Ramos (cell line): Measurements from ENCODE around the gene MRPS7.

ENCODE experiments used
- in situ Hi-C: fragments of 300-500 bp; cut with MboI; formaldehyde crosslinking; loops from one replicate; pipeline ENCODE4 v1.14.3; 2022; ENCODE audit warnings: low sequenced_read_pairs; ENCODE audit not compliant: unreplicated experiment

Gene MRPS7

DNA sequence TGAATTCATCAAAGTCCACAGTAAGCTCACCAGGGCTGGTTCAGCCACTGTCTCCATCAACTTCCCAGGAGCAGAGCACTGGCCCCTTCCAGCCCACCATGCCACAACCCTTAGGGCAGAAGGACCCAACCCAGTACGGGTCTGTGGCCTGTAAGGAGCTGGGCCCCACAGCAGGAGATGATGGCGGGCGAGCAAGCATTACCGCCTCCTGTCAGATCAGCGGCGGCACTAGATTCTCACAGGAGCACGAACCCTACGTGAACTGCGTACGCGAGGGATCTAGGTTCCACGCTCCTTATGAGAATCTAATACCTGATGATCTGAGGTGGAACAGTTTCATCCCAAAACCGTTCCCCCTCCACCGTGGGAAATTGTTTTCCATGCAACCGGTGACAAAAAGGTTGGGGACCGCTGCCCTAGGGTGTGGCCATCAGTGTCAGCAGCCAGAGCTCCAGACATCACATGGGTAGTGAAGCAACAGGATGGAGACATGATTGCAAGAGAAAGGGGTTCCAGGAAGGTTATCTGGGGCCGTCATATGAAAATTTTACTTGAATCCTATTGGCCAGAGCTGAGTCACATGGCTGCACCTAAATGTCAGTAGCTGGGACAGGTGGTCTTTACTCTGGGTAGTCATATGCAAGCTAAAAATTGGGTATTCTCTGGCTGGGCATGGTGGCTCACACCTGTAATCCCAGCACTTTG, 40.0 kb downstream of the MRPS7 start:
- in situ Hi-C loops, result no loop called here

DNA sequence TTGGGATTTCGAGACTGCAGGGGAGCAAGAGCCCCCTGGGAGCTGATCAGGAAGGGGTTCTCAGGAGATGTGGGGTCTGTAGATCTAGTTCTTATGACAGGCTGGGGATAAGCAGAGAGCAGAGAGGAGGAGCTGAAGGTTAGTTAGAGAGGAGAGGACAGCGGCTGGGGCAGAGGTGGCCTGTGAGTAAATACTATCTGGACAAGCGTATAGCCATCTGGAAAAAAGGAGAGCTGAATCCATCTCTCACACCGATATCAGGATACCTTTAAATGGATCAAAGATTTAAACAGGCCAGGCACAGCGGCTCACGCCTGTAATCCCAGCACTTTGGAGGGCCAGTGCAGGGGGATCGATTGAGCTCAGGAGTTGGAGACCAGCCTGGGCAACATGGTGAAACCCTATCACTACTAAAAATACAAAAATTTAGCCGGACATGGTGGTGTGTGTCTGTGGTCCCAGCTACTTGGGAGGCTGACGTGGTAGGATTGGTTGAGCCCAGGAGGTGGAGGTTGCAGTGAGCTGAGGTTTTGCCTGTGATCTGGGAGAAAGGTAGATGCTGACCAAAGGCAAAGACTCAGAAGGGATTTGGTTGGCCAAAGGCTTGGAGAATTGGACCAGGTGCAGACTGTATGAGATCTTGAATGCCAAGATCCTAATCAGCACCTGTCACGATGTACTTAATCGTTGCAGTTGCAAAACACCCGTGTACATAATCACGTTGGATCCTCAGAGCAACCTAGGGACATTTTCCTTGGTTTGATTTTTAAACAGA, 46.5 kb downstream of the MRPS7 start:
- in situ Hi-C loops, result no loop called here

DNA sequence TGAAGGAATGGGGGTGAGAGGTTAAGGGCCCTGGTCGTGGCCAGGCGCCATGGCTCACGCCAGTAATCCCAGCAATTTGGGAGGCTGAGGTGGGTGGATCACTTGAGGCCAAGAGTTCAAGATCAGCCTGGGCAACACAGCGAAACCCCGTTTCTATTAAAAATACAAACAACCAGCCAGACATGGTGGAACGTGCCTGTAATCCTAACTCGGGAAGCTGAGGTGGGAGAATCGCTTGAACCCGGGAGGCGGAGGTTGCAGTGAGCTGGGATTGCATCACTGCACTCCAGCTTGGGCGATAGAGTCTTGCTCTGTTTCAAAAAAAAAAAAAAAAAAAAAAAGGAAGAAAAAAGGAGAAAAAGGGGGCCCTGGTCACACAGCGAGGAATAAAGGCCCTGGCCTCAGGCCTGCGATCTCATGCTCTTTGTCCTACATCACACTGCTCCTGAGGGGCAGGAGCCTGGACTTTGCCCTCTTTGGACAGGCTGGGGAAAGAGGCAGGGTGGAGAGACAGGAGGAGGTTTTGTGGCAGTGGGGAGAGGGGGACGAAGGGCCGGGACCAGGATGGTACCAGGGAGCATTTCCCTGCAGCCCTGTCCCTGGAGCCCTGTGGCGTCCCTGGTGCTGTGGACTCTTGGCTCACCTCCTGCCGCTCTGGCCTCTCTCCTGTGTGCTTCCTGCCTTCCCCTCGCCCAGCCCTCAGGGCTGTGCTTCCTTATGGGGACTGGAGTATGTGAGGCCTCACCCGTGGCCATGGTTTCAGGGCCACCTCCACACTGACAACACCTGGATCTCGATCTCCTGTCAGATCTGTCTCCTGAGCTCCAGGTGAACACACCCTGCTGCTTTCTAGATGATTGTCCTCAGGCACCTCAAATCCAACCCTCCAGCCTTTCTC, 47.3 kb downstream of the MRPS7 start:
- in situ Hi-C loops, result no loop called here

DNA sequence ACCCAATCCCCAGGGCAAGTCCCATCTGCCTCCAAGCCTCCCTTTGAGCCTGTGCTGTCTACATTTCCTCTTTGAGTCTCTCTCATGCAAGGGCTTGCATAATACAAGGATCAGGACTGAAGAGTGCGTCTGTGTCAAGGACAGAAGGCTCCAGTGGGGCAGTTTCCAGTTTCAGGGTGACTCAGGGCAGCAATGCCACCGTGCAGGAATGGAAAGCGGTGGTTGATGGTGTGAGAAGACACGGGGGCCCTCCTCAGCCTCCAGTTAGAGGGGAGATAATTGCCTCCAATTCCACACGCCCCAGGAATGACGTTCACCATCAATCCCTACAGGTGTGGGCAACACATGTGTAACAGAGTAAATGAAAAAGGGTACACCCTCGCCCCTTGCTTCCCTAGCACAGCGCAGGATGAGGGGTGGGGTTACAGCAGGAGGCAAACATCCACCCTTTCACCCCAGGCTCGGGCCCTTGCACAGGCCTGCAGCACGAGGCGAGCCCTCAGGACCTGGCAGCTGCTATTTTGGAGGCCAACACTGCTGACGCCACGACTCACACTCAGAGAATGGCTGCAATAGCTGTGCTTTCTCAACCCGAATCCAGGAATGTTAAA, 52.4 kb downstream of the MRPS7 start:
- in situ Hi-C loops, result no loop called here

DNA sequence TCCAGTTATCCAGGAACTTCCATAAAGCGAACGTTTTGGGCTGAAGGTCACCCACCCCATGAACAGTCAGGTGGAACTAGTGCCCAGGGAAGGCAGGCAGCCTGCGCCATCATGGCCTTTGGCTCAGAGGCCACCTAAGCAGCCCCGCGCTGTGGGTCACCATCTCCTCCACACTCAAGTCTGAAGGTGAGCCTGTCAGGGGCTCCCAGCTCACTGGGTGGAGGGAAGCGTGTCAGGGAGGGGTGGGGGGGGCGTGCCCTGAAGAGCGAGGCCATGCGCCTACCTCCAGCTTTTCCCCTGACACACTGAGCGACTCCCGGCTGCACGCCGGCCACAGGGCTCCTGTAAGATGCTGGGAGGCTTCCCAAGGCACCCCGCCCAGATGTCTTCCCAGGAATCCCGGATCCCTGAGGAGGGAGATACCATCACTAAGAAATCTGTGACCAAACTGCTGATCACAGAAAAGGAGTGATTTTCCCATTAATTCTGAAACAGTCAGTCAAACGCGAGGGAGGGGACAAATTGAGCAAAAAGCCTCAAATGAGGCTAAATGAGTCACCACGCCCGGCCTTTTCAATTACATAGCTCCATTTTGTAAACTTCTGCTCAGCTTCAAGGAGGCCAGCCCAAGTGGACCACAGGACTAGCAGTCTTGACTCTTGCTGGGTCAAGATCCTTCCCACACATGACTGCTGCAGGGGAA, 54.0 kb downstream of the MRPS7 start:
- in situ Hi-C loops, result no loop called here
